Smooth muscle cell (in vitro differentiated cells): ENCODE measurements around the gene STK4. TPM values are rescaled to one million over a fixed set of nuclear protein-coding genes. Genes with fewer than 3 reads are reported as not detected.

Experiments used
- DNase-seq: peaks from one replicate; lab custom pipeline; 2025; ENCODE audit not compliant: unreplicated experiment; lab: John Stamatoyannopoulos, UW
- H2AFZ ChIP-seq: fragments of 200-600 bp; sonication (generic); 2 replicates; pipeline ENCODE4 v1.6.0; 2016; ENCODE audit warnings: antibody characterized with exemption, low read depth, mild to moderate bottlenecking
- H3F3A ChIP-seq: fragments of 200-600 bp; sonication (generic); 2 replicates; pipeline ENCODE4 v1.6.0; 2017; ENCODE audit warnings: antibody characterized with exemption, low read depth
- H3K27ac ChIP-seq: fragments of 200-600 bp; sonication (generic); 2 replicates; pipeline ENCODE4 v1.5.1; 2016; ENCODE audit warnings: low read depth, mild to moderate bottlenecking
- H3K27me3 ChIP-seq: fragments of 200-600 bp; sonication (generic); 2 replicates; pipeline ENCODE4 v1.6.1; 2016; ENCODE audit warnings: low read depth, mild to moderate bottlenecking
- H3K36me3 ChIP-seq: fragments of 200-600 bp; sonication (generic); 2 replicates; pipeline ENCODE4 v1.5.1; 2016; ENCODE audit warnings: low read depth
- H3K4me1 ChIP-seq: fragments of 200-600 bp; sonication (generic); 2 replicates; pipeline ENCODE4 v1.5.1; 2016; ENCODE audit warnings: low read depth
- H3K4me2 ChIP-seq: fragments of 200-600 bp; sonication (generic); 2 replicates; pipeline ENCODE4 v1.6.0; 2016; ENCODE audit warnings: mild to moderate bottlenecking
- H3K4me3 ChIP-seq: fragments of 200-600 bp; sonication (generic); 2 replicates; pipeline ENCODE4 v1.5.1; 2016; ENCODE audit warnings: mild to moderate bottlenecking
- H3K79me2 ChIP-seq: fragments of 200-600 bp; sonication (generic); 2 replicates; pipeline ENCODE4 v1.6.0; 2016; ENCODE audit warnings: low read depth, mild to moderate bottlenecking
- H3K9ac ChIP-seq: fragments of 200-600 bp; sonication (generic); 2 replicates; pipeline ENCODE4 v1.6.0; 2016; ENCODE audit warnings: low read depth
- H3K9me3 ChIP-seq: fragments of 200-600 bp; sonication (generic); replicated peaks from 2 replicates; pipeline ENCODE4 v1.5.1; 2016; ENCODE audit warnings: low read depth
- H4K20me1 ChIP-seq: fragments of 200-600 bp; sonication (generic); 2 replicates; pipeline ENCODE4 v1.6.0; 2016; ENCODE audit warnings: low read depth
- CTCF ChIP-seq: fragments of 200-600 bp; sonication (generic); IDR thresholded peaks from 2 replicates; pipeline ENCODE4 v1.5.1; 2017; ENCODE audit warnings: borderline replicate concordance, mild to moderate bottlenecking, antibody characterized with exemption; ENCODE audit not compliant: insufficient read depth, poor library complexity, severe bottlenecking
- WGBS: methylation state at CpG from one replicate; pipeline ENCODE4 v1.1.7; 2016; ENCODE audit warnings: low lambda C conversion rate; 5-methylcytosine and 5-hydroxymethylcytosine counted together
- polyA plus RNA-seq: library from polyadenylated mRNA; unstranded; fragments of >200 nt; fragmentation: Nextera tagmentation; extraction: Ambion mirVana; gene quantifications from 2 replicates; pipeline ENCODE4 v1.2.1, GENCODE V29; 2016
- total RNA-seq: library from RNA; depleted of rRNA; stranded (reverse); fragments of >200 nt; gene quantifications from 2 replicates; pipeline ENCODE4 v1.2.3, GENCODE V29; 2014

The STK4 gene
- total and polyA plus RNA-seq, 2 experiments from 2014 or later = 16.8 to 33.5 TPM

- 76% methylated on average over 4 of the region's 4 CpGs for WGBS
- Histone ChIP-seq H3K4me3 (no peak overlapping the region), H3K4me2 (no peak overlapping the region), H2AFZ (no peak overlapping the region), H3K9me3 (no peaks in the 10 kb centered on the region), H3K4me1 (no peaks in the 10 kb centered on the region), H3F3A (no peaks in the 10 kb centered on the region), H3K27me3 (no peaks in the 10 kb centered on the region), H3K36me3 (no peaks in the 10 kb centered on the region), H3K9ac (no peak overlapping the region), H3K27ac (no peak overlapping the region), H3K79me2 (no peaks in the 10 kb centered on the region), H4K20me1 (no peaks in the 10 kb centered on the region)
- no peak for DNase-seq
- TF ChIP-seq CTCF = no peak
Observed at GRCh38 chr20:45115829-45116228, 149.5 kb downstream of the STK4 start.

GRCh38 chr20:45117581-45117980 lies 151.3 kb downstream of the STK4 start:
- no peaks in the 10 kb centered on the region for H3K36me3 ChIP-seq
- H3K27ac ChIP-seq = no peak overlapping the region
- no peak overlapping the region for H3K4me2 ChIP-seq
- 92% methylated on average over 4 of the region's 4 CpGs for WGBS
- no peaks in the 10 kb centered on the region for H3K79me2 ChIP-seq
- H3F3A ChIP-seq = no peaks in the 10 kb centered on the region
- H3K9me3 ChIP-seq = no peaks in the 10 kb centered on the region
- H3K9ac ChIP-seq = no peak overlapping the region
- TF ChIP-seq CTCF = no peak
- H2AFZ ChIP-seq = no peak overlapping the region
- no peaks in the 10 kb centered on the region for H3K27me3 ChIP-seq
- H3K4me3 ChIP-seq = no peak overlapping the region
- no peaks in the 10 kb centered on the region for H4K20me1 ChIP-seq
- no peak for DNase-seq
- H3K4me1 ChIP-seq = no peaks in the 10 kb centered on the region

- Histone ChIP-seq H3K27ac (no peak overlapping the region), H3K9ac (no peak overlapping the region), H4K20me1 (no peaks in the 10 kb centered on the region), H3K4me3 (no peak overlapping the region), H3K4me2 (no peak overlapping the region), H3K4me1 (no peaks in the 10 kb centered on the region), H2AFZ (no peak overlapping the region), H3K79me2 (no peaks in the 10 kb centered on the region), H3K27me3 (no peaks in the 10 kb centered on the region), H3K9me3 (no peaks in the 10 kb centered on the region), H3K36me3 (no peaks in the 10 kb centered on the region), H3F3A (no peaks in the 10 kb centered on the region)
- WGBS = 87% methylated on average over 2 of the region's 2 CpGs
- no peak for TF ChIP-seq CTCF
- no peak for DNase-seq
Observed at GRCh38 chr20:45118028-45118427, 151.7 kb downstream of the STK4 start.

- no peak for TF ChIP-seq CTCF
- Histone ChIP-seq H3K27me3 (no peaks in the 10 kb centered on the region), H3K4me1 (no peaks in the 10 kb centered on the region), H4K20me1 (no peaks in the 10 kb centered on the region), H3K27ac (no peak overlapping the region), H3K9ac (no peak overlapping the region), H3K4me2 (no peak overlapping the region), H3F3A (no peaks in the 10 kb centered on the region), H3K36me3 (no peaks in the 10 kb centered on the region), H3K79me2 (no peaks in the 10 kb centered on the region), H3K4me3 (no peak overlapping the region), H3K9me3 (no peaks in the 10 kb centered on the region), H2AFZ (no peak overlapping the region)
- no peak for DNase-seq
- 88% methylated on average over 2 of the region's 2 CpGs for WGBS
Observed at GRCh38 chr20:45119556-45120266, 153.4 kb downstream of the STK4 start.
